ENCODE data around the gene SMIM5. TPM values are rescaled to one million over a fixed set of nuclear protein-coding genes. Genes with fewer than 3 reads are reported as not detected.
A peak's percentile ranks its signal among the peaks of the same experiment; 100 is the strongest.

The SMIM5 gene
- total and polyA plus RNA-seq, 2 of the 13 experiments (the other 11 are each of a cell fraction or from before 2014, with no cell fraction given), result not detected

DNA sequence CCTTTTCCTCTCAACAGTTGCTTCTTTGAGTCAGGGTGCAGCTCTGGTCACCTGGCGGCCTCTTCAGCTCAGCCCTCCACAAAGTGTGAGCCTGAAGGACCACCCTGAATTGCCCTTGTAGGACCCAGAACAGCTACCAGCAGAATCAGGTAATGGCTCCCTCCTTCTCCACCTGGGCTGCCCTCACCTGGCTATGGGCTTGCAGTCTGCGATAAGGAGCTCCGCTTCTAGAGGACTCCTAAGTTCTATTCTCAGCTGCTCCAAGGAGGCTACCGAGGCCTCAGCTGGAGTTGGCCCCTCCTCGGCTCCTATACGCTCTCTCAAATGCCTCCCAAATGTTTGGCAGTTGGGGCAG lies 13.4 kb downstream of the SMIM5 start (continued):
- TF ChIP-seq DZIP1 (CRISPR knock-in tag; IDR thresholded peaks at IDR 0.05), result no peak
- TF ChIP-seq ZIK1 (CRISPR knock-in tag; IDR thresholded peaks at IDR 0.05; ENCODE audit: borderline replicate concordance, low read depth), result peak; percentile 16; the same call in 1 of the 2 replicates
- no peak for TF ChIP-seq ZNF292 (CRISPR knock-in tag; IDR thresholded peaks at IDR 0.05; ENCODE audit: borderline replicate concordance, low read depth)
- TF ChIP-seq FOXO1 (CRISPR knock-in tag; IDR thresholded peaks at IDR 0.05), result no peak
- 0 out of 2 replicates have a peak, but pooled peaks have one; percentile 7 for TF ChIP-seq ZFP82 (CRISPR knock-in tag; IDR thresholded peaks at IDR 0.05; ENCODE audit: borderline replicate concordance)
- TF ChIP-seq ZNF713 (CRISPR knock-in tag; IDR thresholded peaks at IDR 0.05), result 0 out of 2 replicates have a peak, but pooled peaks have one; percentile 5
- TF ChIP-seq ZNF33A (CRISPR knock-in tag; IDR thresholded peaks at IDR 0.05; ENCODE audit: borderline replicate concordance), result 0 out of 2 replicates have a peak, but pooled peaks have one; percentile 19
- TF ChIP-seq ZNF143 (CRISPR knock-in tag; IDR thresholded peaks at IDR 0.05), result no peak
- no peak for TF ChIP-seq HES4 (CRISPR knock-in tag; IDR thresholded peaks at IDR 0.05; ENCODE audit: borderline replicate concordance)
- no peak for TF ChIP-seq LCORL (IDR thresholded peaks at IDR 0.05)
- no peak for TF ChIP-seq LCORL (CRISPR knock-in tag; IDR thresholded peaks at IDR 0.05)
- TF ChIP-seq DBP (CRISPR knock-in tag; IDR thresholded peaks at IDR 0.05; ENCODE audit: not compliant biosample characterization), result no peak
- TF ChIP-seq HOXA3 (CRISPR knock-in tag; IDR thresholded peaks at IDR 0.05), result no peak
- TF ChIP-seq, protein P1, sequence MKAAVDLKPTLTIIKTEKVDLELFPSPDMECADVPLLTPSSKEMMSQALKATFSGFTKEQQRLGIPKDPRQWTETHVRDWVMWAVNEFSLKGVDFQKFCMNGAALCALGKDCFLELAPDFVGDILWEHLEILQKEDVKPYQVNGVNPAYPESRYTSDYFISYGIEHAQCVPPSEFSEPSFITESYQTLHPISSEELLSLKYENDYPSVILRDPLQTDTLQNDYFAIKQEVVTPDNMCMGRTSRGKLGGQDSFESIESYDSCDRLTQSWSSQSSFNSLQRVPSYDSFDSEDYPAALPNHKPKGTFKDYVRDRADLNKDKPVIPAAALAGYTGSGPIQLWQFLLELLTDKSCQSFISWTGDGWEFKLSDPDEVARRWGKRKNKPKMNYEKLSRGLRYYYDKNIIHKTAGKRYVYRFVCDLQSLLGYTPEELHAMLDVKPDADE (CRISPR knock-in tag; IDR thresholded peaks at IDR 0.05), result no peak
- TF ChIP-seq TBX2 (CRISPR knock-in tag; IDR thresholded peaks at IDR 0.05; ENCODE audit: borderline replicate concordance), result 0 out of 2 replicates have a peak, but pooled peaks have one; percentile 9
- TF ChIP-seq, protein P2, sequence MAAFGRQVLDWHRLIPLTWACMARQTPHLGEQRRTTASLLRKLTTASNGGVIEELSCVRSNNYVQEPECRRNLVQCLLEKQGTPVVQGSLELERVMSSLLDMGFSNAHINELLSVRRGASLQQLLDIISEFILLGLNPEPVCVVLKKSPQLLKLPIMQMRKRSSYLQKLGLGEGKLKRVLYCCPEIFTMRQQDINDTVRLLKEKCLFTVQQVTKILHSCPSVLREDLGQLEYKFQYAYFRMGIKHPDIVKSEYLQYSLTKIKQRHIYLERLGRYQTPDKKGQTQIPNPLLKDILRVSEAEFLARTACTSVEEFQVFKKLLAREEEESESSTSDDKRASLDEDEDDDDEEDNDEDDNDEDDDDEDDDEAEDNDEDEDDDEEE (CRISPR knock-in tag; IDR thresholded peaks at IDR 0.05), result 0 out of 2 replicates have a peak, but pooled peaks have one; percentile 64
- no peak for TF ChIP-seq NR1H2 (CRISPR knock-in tag; IDR thresholded peaks at IDR 0.05; ENCODE audit: borderline replicate concordance, low read depth)
- TF ChIP-seq, protein P3, sequence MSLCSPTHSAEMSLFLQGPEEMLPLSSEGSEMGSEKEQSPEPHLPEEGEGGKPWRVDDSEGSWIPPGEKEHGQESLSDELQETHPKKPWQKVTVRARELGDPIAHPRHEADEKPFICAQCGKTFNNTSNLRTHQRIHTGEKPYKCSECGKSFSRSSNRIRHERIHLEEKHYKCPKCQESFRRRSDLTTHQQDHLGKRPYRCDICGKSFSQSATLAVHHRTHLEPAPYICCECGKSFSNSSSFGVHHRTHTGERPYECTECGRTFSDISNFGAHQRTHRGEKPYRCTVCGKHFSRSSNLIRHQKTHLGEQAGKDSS (CRISPR knock-in tag; IDR thresholded peaks at IDR 0.05; ENCODE audit: borderline replicate concordance, low read depth), result no peak
- no peak for TF ChIP-seq ZFP41 (CRISPR knock-in tag; IDR thresholded peaks at IDR 0.05; ENCODE audit: borderline replicate concordance)
- TF ChIP-seq, protein P4, sequence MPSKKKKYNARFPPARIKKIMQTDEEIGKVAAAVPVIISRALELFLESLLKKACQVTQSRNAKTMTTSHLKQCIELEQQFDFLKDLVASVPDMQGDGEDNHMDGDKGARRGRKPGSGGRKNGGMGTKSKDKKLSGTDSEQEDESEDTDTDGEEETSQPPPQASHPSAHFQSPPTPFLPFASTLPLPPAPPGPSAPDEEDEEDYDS (CRISPR knock-in tag; IDR thresholded peaks at IDR 0.05), result no peak

Data from HepG2 (cell line).